Calu3 (cell line): ENCODE measurements around the gene TSPAN18. TPM values are rescaled to one million over a fixed set of nuclear protein-coding genes. Genes with fewer than 3 reads are reported as not detected.

Experiments used
- BruUV-seq: library from RNA; stranded (reverse); fragments of 400-500 nt; replicated peaks from 2 replicates; lab custom pipeline; 2021; lab: Mats Ljungman, UMichigan
- CTCF ChIA-PET: fragments of 300-600 bp; sonication (Branson Sonifier 250); formaldehyde crosslinking; loops from one replicate; lab custom pipeline; 2022; ENCODE audit warnings: antibody characterized with exemption; lab: Charles Lee
- DNase-seq: peaks from one replicate; pipeline ENCODE4 v3.0.0; 2022
- H3K27ac Mint-ChIP-seq: one replicate; pipeline ENCODE4 v1.8.0; 2022; ENCODE audit warnings: mixed read lengths; ENCODE audit not compliant: unreplicated experiment
- H3K27me3 Mint-ChIP-seq: one replicate; pipeline ENCODE4 v1.8.0; 2022; ENCODE audit warnings: mixed read lengths; ENCODE audit not compliant: unreplicated experiment
- H3K36me3 Mint-ChIP-seq: one replicate; pipeline ENCODE4 v1.8.0; 2022; ENCODE audit warnings: mild to moderate bottlenecking, moderate library complexity, mixed read lengths; ENCODE audit not compliant: insufficient read depth, unreplicated experiment
- H3K4me1 Mint-ChIP-seq: one replicate; pipeline ENCODE4 v1.8.0; 2022; ENCODE audit warnings: mild to moderate bottlenecking, low read depth, mixed read lengths; ENCODE audit not compliant: unreplicated experiment
- H3K4me3 Mint-ChIP-seq: one replicate; pipeline ENCODE4 v1.8.0; 2022; ENCODE audit warnings: mild to moderate bottlenecking, low read depth, moderate library complexity, mixed read lengths; ENCODE audit not compliant: unreplicated experiment
- H3K9me3 Mint-ChIP-seq: one replicate; pipeline ENCODE4 v1.8.0; 2022; ENCODE audit warnings: low read depth, mixed read lengths; ENCODE audit not compliant: unreplicated experiment
- intact Hi-C: fragments of 100-400 bp; cut with micrococcal nuclease; formaldehyde crosslinking; loops from one replicate; pipeline ENCODE4 v1.10.0; 2022; ENCODE audit not compliant: unreplicated experiment
- total RNA-seq: library from RNA; stranded (reverse); gene quantifications from 2 replicates; pipeline ENCODE4 v1.2.3, GENCODE V29; 2022
- TF ChIP-seq, protein P1 (sequence below): fragments of 200-600 bp; IDR thresholded peaks from one replicate; pipeline ENCODE4 v1.8.0; 2022; ENCODE audit warnings: antibody characterized with exemption; ENCODE audit not compliant: unreplicated experiment

The TSPAN18 gene
- total RNA-seq, 1 experiment from 2014 or later, result not detected

DNA sequence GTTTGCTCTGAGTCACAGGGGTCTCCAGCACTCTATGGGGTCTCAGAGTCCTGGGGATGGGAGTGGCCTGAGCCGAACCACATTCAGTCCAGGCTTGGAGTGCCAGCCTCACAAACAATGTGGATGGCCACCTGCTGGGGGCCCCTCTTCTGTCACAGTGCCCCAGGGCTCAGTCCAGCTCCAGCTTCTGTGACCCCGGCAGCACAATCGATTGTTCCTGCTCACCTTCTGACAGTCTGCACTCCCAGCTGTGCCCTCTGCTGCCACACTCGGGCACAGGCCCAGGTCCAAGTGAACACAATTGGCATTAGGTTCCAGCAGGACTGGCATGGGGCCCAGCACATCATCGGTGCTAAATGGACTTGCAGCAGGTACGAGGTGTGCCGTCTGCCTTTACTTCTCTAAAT, 139.1 kb downstream of the TSPAN18 start:
- Mint-ChIP-seq H3K9me3 (no peaks in the 10 kb centered on the region), H3K36me3 (peaks cover 6% of the 10 kb centered on the region), H3K4me1 (peaks cover 24% of the 10 kb centered on the region), H3K27ac (no peak overlapping the region), H3K27me3 (peaks cover 25% of the 10 kb centered on the region), H3K4me3 (no peak overlapping the region)
- peak; percentile 36 for DNase-seq
- no TSS peak for BruUV-seq
- intact Hi-C loops, result no loop called here
- CTCF ChIA-PET, result interaction anchor here (1.1 to 1.5 kb wide), 2 partner anchors 11 to 20 kb away, joined by 4 to 5 read pairs; no protein-coding TSS in a partner anchor
- TF ChIP-seq, protein P1, sequence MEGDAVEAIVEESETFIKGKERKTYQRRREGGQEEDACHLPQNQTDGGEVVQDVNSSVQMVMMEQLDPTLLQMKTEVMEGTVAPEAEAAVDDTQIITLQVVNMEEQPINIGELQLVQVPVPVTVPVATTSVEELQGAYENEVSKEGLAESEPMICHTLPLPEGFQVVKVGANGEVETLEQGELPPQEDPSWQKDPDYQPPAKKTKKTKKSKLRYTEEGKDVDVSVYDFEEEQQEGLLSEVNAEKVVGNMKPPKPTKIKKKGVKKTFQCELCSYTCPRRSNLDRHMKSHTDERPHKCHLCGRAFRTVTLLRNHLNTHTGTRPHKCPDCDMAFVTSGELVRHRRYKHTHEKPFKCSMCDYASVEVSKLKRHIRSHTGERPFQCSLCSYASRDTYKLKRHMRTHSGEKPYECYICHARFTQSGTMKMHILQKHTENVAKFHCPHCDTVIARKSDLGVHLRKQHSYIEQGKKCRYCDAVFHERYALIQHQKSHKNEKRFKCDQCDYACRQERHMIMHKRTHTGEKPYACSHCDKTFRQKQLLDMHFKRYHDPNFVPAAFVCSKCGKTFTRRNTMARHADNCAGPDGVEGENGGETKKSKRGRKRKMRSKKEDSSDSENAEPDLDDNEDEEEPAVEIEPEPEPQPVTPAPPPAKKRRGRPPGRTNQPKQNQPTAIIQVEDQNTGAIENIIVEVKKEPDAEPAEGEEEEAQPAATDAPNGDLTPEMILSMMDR, result no peak

- H3K27me3 Mint-ChIP-seq, result peaks cover 22% of the 10 kb centered on the region
- no TSS peak for BruUV-seq
- no peak overlapping the region for H3K4me3 Mint-ChIP-seq
- peaks cover 6% of the 10 kb centered on the region for H3K36me3 Mint-ChIP-seq
- DNase-seq, result no peak
- no peaks in the 10 kb centered on the region for H3K9me3 Mint-ChIP-seq
- CTCF ChIA-PET, result interaction anchor here (1.1 to 1.5 kb wide), 2 partner anchors 12 to 20 kb away, joined by 4 to 5 read pairs; no protein-coding TSS in a partner anchor
- H3K4me1 Mint-ChIP-seq, result peaks cover 23% of the 10 kb centered on the region
- intact Hi-C loops, result no loop called here
- TF ChIP-seq, protein P1, result no peak
- H3K27ac Mint-ChIP-seq, result no peak overlapping the region
Measured at GRCh38 chr11:44866286-44866685, 139.5 kb downstream of the TSPAN18 start.

GRCh38 chr11:44868021-44868420, 141.3 kb downstream of the TSPAN18 start:
- CTCF ChIA-PET, result no interaction called here
- Mint-ChIP-seq H3K4me3 (no peak overlapping the region), H3K27ac (no peak overlapping the region), H3K27me3 (peaks cover 31% of the 10 kb centered on the region), H3K4me1 (peaks cover 6% of the 10 kb centered on the region), H3K36me3 (no peaks in the 10 kb centered on the region), H3K9me3 (no peaks in the 10 kb centered on the region)
- BruUV-seq, result no TSS peak
- DNase-seq, result no peak
- TF ChIP-seq, protein P1, result no peak
- intact Hi-C loops, result no loop called here

DNA sequence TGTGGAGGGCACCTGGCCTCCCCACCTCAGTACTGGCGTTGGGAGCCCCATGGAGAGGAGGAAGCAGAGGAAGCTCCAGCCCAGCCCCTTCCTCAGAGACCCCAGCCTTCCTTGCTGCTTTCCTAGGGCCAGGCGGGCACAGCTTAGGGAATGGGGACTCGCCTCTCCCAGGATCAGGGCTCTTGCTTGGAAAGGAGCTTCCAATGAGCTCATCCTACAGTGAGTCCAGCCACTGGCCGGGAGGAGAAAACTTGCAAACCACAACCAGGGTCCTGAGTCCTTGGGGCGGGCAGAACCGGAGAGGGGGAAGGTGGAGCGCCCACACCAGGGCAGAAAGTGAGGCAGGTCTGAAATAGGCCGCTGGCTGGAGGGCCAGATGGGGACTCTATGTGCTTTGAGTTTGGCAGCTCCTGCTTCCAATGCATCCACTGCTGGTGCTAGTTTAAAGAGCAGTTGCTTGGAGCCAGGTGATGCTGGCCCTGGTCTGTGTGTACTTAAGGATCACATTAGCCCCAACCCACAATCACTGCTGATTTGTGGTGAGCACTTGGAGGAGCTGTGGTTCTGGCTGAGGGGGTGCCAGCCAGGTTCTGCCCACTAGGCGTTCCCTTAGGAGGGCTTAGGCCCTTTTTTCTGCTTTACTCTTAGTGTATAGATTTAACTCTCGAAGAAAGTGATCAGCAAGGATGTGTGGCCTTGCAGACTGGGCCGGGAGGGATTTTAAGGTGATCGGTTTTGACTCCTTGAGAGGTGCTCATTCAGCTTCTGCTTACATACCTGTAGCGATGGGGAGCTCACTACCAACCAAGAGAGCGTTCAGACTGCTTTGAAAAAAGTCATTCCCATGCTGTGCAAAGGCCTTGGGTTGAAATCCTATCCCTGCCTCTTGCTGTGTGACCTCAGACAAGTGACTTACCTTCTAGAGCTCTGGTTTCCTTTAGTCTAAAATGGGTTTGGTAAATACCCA, 142.0 kb downstream of the TSPAN18 start:
- CTCF ChIA-PET, result no interaction called here
- Mint-ChIP-seq H3K9me3 (no peaks in the 10 kb centered on the region), H3K27ac (no peak overlapping the region), H3K27me3 (peaks cover 38% of the 10 kb centered on the region), H3K36me3 (no peaks in the 10 kb centered on the region), H3K4me1 (no peaks in the 10 kb centered on the region), H3K4me3 (no peak overlapping the region)
- no TSS peak for BruUV-seq
- TF ChIP-seq, protein P1, result no peak
- DNase-seq, result no peak
- intact Hi-C loops, result no loop called here
